Neural progenitor cell (in vitro differentiated cells): ENCODE results near the gene GMEB1.

Experiments used
- EZH2 ChIP-seq: fragments of 200-600 bp; sonication (generic); IDR thresholded peaks from 2 replicates; pipeline ENCODE4 v1.6.1; 2017; ENCODE audit warnings: antibody characterized with exemption, mild to moderate bottlenecking, moderate library complexity
- EZH2phosphoT487 ChIP-seq: fragments of 200-600 bp; sonication (generic); IDR thresholded peaks from 2 replicates; pipeline ENCODE4 v1.6.1; 2017; ENCODE audit warnings: antibody characterized with exemption
- TF ChIP-seq, protein P1 (sequence below): fragments of 200-600 bp; sonication (generic); IDR thresholded peaks from 2 replicates; pipeline ENCODE4 v1.5.1; 2017; ENCODE audit warnings: antibody characterized with exemption, mild to moderate bottlenecking

DNA sequence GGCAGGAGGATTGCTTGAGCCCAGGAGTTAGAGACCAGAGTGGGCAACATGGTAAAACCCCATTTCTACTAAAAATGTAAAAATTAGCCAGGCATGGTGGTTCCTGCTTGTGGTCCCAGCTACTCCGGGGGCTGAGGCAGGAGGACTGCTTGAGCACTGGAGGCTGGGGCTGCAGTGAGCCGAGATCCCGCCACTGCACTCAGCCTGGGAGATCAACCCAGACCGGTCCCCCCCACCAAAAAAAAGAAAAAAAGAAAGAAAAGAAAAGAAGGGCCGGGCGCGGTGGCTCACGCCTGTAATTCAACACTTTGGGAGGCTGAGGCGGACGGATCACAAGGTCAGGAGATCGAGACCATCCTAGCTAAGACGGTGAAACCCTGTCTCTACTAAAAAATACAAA is 1.8 kb upstream of the GMEB1 start:
- TF ChIP-seq, protein P1, sequence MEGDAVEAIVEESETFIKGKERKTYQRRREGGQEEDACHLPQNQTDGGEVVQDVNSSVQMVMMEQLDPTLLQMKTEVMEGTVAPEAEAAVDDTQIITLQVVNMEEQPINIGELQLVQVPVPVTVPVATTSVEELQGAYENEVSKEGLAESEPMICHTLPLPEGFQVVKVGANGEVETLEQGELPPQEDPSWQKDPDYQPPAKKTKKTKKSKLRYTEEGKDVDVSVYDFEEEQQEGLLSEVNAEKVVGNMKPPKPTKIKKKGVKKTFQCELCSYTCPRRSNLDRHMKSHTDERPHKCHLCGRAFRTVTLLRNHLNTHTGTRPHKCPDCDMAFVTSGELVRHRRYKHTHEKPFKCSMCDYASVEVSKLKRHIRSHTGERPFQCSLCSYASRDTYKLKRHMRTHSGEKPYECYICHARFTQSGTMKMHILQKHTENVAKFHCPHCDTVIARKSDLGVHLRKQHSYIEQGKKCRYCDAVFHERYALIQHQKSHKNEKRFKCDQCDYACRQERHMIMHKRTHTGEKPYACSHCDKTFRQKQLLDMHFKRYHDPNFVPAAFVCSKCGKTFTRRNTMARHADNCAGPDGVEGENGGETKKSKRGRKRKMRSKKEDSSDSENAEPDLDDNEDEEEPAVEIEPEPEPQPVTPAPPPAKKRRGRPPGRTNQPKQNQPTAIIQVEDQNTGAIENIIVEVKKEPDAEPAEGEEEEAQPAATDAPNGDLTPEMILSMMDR = no peak
- no peak for TF ChIP-seq EZH2phosphoT487
- no peak for TF ChIP-seq EZH2
